ENCODE results near the gene SH3YL1.

GRCh38 chr2:244547-244946 is 19.3 kb downstream of the SH3YL1 start:
- TF ChIP-seq POLR2A (IDR thresholded peaks at IDR 0.05) (no peak), POLR2AphosphoS5 (IDR thresholded peaks at IDR 0.05) (no peak)
- TF ChIP-seq, protein P1, sequence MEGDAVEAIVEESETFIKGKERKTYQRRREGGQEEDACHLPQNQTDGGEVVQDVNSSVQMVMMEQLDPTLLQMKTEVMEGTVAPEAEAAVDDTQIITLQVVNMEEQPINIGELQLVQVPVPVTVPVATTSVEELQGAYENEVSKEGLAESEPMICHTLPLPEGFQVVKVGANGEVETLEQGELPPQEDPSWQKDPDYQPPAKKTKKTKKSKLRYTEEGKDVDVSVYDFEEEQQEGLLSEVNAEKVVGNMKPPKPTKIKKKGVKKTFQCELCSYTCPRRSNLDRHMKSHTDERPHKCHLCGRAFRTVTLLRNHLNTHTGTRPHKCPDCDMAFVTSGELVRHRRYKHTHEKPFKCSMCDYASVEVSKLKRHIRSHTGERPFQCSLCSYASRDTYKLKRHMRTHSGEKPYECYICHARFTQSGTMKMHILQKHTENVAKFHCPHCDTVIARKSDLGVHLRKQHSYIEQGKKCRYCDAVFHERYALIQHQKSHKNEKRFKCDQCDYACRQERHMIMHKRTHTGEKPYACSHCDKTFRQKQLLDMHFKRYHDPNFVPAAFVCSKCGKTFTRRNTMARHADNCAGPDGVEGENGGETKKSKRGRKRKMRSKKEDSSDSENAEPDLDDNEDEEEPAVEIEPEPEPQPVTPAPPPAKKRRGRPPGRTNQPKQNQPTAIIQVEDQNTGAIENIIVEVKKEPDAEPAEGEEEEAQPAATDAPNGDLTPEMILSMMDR (IDR thresholded peaks at IDR 0.05 in 8 of 11, conservative IDR thresholded peaks at IDR 0.05 in 3 of 11) = no peak
